GM18502 (cell line): ENCODE results near the gene ENPP4.
"Not testable (repeated sequence)": the region's sequence is repeated elsewhere in the genome, so short reads cannot be mapped to it uniquely, and the experiment has no call there.

ENCODE experiments used
- ATAC-seq: cut with Tn5 transposase; IDR thresholded peaks from one replicate; pipeline ENCODE4 v1.9.1; 2021; ENCODE audit warnings: mild to moderate bottlenecking; ENCODE audit not compliant: unreplicated experiment, poor library complexity

ENPP4 gene

GRCh38 chr6:46129291-46129628, 529 bp upstream of the ENPP4 start:
- peak; percentile 13 for ATAC-seq

GRCh38 chr6:46130666-46131065, 877 bp downstream of the ENPP4 start:
- ATAC-seq: no peak

- ATAC-seq: not testable (repeated sequence)
Measured at GRCh38 chr6:46131291-46131690, 1.5 kb downstream of the ENPP4 start.

GRCh38 chr6:46134216-46134615, 4.4 kb downstream of the ENPP4 start:
- ATAC-seq: no peak

- no peak for ATAC-seq
Measured at GRCh38 chr6:46135176-46135575, 5.4 kb downstream of the ENPP4 start.

- no peak for ATAC-seq
Measured at GRCh38 chr6:46136831-46137230, 7.0 kb downstream of the ENPP4 start.

- peak; percentile 69 for ATAC-seq
Measured at GRCh38 chr6:46137387-46137786, 7.6 kb downstream of the ENPP4 start.

GRCh38 chr6:46138281-46138680, 8.5 kb downstream of the ENPP4 start:
- ATAC-seq: peak; percentile 73

- no peak for ATAC-seq
Measured at GRCh38 chr6:46144270-46144669, 14.5 kb downstream of the ENPP4 start.

GRCh38 chr6:46149066-46149465, 19.3 kb downstream of the ENPP4 start:
- ATAC-seq: not testable (repeated sequence)

- ATAC-seq: no peak
Measured at GRCh38 chr6:46156701-46157100, 26.9 kb downstream of the ENPP4 start.

GRCh38 chr6:46159229-46159628, 29.4 kb downstream of the ENPP4 start:
- no peak for ATAC-seq

- ATAC-seq: no peak
Measured at GRCh38 chr6:46160102-46160501, 30.3 kb downstream of the ENPP4 start.

GRCh38 chr6:46170357-46171289, 40.8 kb downstream of the ENPP4 start, which contains the start of gene ENPP5:
TSS of gene ENPP5 (minus strand) at chr6:46170980. CDS start at chr6:46168262, 2,718 bp downstream.
- ATAC-seq: peak; percentile 85

GRCh38 chr6:46172176-46172575, 42.4 kb downstream of the ENPP4 start:
- no peak for ATAC-seq

GRCh38 chr6:46174904-46175303, 45.1 kb downstream of the ENPP4 start:
- no peak for ATAC-seq

GRCh38 chr6:46175446-46175845, 45.7 kb downstream of the ENPP4 start:
- peak; percentile 85 for ATAC-seq

- peak; percentile 38 for ATAC-seq
Measured at GRCh38 chr6:46175976-46176375, 46.2 kb downstream of the ENPP4 start.

GRCh38 chr6:46184114-46184513, 54.3 kb downstream of the ENPP4 start:
- ATAC-seq: no peak

GRCh38 chr6:46186583-46186982, 56.8 kb downstream of the ENPP4 start:
- ATAC-seq: no peak

GRCh38 chr6:46189726-46190125, 59.9 kb downstream of the ENPP4 start:
- no peak for ATAC-seq

- no peak for ATAC-seq
Measured at GRCh38 chr6:46190889-46191288, 61.1 kb downstream of the ENPP4 start.
